HG02981 (cell line): ENCODE measurements around the gene PTPN20.
"Not testable (repeated sequence)": the region's sequence is repeated elsewhere in the genome, so short reads cannot be mapped to it uniquely, and the experiment has no call there.

Experiments
- ATAC-seq: cut with Tn5 transposase; IDR thresholded peaks from one replicate; pipeline ENCODE4 v1.9.1; 2021; ENCODE audit warnings: mild to moderate bottlenecking, moderate library complexity; ENCODE audit not compliant: unreplicated experiment

Gene PTPN20, protein sequence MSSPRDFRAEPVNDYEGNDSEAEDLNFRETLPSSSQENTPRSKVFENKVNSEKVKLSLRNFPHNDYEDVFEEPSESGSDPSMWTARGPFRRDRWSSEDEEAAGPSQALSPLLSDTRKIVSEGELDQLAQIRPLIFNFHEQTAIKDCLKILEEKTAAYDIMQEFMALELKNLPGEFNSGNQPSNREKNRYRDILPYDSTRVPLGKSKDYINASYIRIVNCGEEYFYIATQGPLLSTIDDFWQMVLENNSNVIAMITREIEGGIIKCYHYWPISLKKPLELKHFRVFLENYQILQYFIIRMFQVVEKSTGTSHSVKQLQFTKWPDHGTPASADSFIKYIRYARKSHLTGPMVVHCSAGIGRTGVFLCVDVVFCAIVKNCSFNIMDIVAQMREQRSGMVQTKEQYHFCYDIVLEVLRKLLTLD

DNA sequence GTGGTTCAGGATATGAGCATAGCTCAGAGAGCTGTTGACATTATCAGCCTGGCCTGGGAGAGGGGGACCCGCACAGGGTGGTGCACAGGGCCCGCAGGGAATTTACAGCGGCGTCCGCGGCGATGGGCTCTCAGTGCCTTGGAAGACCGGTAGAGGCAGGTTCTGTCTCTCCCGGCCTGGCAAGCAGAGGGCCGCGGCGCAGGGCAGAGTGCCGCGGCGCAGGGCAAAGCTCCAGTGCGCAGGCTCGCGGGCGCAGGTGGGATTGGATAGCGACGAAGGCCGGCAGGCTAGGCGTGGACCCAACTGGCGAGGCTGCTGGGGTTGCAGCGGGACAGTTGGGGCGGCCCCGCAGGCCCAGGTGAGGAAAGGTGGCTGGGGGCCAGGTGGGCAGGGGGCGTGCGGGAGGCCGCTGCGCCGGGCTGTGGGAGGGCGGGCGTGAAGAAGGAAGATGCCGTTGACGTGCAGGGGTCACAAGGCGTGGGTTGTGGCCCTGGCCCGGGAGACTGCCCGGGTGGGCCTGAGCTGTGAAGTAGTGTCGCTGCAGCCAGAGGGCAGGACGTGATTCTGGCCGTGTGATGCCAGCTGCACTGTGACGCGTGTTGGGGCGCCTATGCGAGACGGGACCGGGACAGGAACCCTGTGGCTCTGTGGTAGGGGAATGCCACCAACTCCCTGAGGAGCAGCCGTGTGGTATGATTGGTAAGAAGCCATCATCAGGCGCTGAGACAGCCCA is at the start of gene PTPN20:
PTPN20 (plus strand) TSS at position 285 of the 733 bp plus-strand sequence. CDS start 21,072 bp downstream, outside the sequence.
- not testable (repeated sequence) for ATAC-seq

- ATAC-seq: not testable (repeated sequence)
Observed at GRCh38 chr10:46869716-46870115, 41.5 kb upstream of the PTPN20 start.

GRCh38 chr10:46871583-46871982 is 39.6 kb upstream of the PTPN20 start:
- ATAC-seq: not testable (repeated sequence)

DNA sequence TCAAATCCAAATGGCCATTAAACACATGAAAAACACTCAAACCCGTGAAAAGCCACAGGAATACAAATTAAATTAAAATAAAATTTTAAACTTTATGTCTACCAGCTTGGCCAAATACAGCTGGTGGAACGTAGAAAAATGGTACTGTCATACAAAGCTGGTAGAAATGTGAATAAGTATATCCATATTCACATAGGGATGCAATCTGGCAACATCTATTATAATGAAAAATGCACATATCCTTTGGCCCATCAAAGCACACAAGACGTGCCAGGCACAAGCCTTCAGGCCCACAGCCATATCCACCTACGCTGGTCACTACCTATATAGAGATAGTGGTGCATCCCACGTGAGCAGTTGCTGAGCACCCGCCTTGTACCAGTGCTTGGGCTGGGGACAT is 35.9 kb upstream of the PTPN20 start:
- ATAC-seq: not testable (repeated sequence)

GRCh38 chr10:46876773-46877172 is 34.5 kb upstream of the PTPN20 start:
- not testable (repeated sequence) for ATAC-seq

DNA sequence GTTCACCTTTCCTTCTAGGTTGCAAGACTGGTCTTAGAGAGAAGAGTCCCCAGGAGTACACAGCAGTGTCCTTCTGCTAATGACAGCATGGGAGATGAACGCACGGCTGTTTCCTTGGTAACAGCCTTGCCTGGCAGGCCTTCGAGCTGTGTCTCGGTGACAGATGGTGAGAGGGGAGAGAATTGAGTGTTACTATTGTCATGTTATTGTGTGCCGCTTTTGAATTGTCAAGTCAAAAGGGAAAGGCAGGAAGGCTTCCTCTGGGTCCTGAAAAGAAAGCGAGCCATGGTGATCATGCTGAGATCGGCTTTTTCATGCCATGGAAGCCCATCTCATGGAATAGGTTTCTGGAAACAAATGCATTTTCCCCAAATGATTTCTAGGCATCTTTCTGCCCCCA is 32.5 kb upstream of the PTPN20 start:
- ATAC-seq: not testable (repeated sequence)

GRCh38 chr10:46890813-46891611 is 20.2 kb upstream of the PTPN20 start:
- not testable (repeated sequence) for ATAC-seq

DNA sequence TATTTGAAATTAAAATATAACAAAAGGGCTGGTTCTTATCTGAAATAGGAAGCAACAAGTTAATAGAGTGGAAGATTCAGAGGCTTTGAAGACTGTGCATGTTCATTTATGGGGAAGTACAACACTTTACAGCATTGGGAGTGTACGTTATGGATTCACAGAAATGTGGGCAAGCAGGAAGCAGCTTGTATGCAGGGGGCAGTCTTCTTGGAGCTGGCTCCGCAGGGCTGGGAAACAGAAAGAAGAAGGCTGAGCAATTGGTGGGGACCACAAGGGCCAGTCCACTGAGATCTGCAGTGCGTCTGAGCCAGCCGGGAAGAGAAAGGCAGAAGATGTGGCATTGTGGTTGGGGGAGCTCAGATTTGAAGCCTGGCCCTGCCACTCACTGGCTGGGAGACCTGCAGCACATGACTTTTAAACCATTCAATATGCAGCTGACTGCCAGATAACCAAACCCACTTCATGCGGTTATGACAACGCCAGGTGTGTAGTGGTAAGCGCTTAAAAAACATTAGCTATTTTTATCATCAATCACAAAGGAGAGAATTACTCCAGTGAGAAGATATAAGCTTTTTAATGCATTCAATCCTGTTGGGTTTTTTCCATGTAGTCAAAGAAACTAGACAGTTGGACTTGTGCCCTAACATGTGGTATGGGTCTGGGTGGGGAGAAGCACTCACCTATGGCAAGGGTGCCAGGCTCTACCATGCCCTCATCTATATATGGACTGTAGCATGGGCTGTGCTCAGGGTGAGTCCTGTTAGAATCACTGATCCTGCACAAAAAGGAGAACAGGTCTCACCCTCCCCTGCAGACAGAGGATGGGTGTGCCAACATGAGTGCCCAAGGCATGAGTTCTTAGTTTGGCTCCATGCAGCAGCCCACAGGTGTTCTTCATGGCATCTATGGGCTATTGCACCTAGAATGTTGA is 14.2 kb upstream of the PTPN20 start:
- ATAC-seq: not testable (repeated sequence)

DNA sequence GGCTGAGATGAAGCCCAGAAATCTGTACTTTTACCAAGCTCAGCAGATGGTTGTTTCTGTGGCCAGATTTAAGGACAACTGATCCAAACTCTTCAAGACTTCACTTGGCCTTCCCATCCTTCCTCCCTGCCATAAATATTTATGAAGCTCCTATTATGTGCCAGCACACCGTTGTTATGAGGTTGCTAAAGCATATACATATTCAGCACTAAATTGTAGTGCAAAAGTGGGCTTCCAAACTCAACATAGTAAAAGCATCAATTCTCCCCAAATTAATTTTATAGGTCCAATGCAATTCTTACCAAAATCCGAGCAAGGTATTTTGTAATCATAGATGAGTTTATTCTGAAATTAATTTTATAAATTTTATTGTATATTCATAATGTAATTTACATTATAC is 10.0 kb upstream of the PTPN20 start:
- ATAC-seq: not testable (repeated sequence)

GRCh38 chr10:46903874-46904273 is 7.4 kb upstream of the PTPN20 start:
- not testable (repeated sequence) for ATAC-seq

GRCh38 chr10:46906359-46906758 is 4.9 kb upstream of the PTPN20 start:
- not testable (repeated sequence) for ATAC-seq

DNA sequence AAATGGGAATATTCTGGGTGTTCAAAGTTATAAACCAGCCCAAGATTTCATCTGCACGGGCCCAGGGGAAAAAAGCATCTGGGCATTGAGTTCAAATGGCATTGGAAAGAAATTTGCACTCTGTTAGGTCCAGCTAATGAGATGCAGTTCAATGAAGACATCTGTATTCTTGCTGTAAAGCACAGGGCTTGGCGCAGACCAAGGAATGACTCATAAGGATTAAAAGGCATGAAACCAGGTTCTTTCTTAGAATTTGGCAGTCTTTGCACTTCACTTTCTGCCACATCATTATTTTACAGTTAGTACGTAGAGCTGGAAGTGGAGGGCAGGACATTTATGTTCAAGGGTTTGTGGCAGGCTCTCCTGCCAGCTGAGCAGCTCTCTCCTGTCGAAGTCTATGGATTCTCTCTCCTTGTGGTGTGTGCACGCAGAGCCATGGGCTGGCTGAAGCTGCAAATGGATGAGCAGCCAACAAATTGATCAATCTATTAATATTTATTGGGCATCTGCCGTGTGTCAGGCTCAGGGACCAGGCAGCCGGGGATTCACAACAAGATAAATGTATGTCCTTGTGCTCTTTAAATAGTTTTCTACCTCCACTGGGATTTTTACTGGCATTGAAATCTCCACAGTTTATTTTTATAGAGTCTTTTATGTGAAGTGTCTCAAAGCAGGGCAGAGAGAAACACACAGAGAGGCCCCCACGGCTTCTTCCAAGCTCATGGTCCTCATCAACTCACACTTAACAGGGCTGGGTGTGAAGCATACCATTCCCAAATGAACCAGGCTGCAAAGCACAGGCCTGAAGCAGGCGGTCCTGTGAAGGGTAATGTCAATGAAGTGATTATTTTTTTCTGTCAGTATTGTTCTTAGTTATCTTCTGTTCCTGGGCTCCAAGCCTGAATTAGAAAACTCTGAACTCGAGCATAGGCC is 3.8 kb upstream of the PTPN20 start:
- ATAC-seq: not testable (repeated sequence)

DNA sequence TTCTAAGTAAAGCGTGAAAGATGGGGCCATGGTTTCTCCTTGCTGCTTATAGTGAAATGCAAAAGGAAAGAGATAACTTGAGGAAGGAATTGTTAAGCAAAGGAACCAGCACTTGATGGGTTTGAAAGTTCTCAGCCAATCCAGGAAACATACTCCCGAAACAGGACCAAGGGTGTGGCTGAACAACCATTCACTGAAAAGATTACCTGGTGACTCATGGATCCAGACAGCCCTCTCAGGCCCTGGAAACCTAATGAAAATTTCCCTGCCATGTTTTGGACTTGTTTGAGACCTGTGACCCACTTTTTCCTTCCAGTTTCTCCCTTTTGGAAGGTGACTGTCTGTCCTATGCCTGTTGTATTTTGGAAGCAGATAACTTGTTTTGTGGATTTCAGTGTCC is 11.3 kb downstream of the PTPN20 start:
- not testable (repeated sequence) for ATAC-seq

- ATAC-seq: not testable (repeated sequence)
Observed at GRCh38 chr10:46925156-46925555, 13.9 kb downstream of the PTPN20 start.

GRCh38 chr10:46925853-46926252 is 14.6 kb downstream of the PTPN20 start:
- not testable (repeated sequence) for ATAC-seq

DNA sequence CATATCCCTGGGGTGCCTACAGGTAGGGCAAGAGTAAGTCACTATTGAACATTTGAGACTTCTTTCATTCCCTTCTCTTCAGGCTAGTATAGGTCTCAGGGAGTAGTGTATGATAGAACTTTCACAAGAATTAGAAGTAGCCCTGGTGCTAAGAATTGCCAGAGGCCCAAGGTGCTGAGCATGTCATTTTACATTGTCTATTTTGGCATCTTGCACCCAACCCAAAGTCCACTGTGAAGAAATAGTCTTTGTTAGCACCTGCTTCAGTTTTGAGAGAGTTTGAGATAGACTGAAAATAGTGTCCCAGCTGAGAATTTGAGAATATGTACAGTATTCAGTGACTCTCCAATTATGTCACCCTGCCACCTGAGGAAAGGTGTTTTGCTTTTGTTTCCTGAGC is 17.6 kb downstream of the PTPN20 start:
- ATAC-seq: not testable (repeated sequence)

DNA sequence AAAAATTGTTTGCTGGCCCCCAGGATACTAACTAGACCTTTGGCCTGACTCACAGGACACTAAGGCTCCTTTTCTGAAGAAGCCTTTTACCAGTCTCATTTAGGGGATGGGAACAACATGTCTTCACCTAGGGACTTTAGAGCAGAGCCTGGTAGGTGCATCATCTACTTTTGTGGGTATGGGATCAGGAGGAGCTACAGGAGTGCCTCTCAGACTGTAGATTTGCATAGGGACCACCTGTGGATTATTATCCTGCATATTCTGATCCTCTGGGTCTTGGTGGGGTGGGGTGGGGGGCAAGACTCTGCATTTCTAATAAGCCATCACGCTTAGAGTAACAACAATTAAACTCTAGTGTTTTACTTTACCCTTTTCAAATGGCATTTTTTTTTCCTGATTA is 21.2 kb downstream of the PTPN20 start:
- ATAC-seq: not testable (repeated sequence)

DNA sequence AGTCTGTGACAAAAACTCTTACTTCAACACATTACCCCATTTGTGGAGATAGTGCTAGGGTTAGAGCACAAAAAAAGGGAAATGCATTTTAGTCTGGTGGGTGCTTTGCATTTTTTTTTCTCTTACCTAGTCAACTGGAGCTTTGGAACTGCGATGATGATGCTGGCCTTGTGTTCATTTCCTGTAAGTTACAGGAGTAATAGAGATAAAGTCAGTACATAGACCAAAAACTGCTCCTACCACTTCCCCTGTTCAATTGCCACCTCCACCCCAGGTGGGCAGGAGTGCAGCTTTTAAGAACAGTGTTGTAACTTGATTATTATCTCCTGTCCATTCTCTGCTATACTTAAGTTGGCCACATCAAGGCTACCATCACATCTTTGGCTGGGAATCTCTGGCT is 29.9 kb downstream of the PTPN20 start:
- ATAC-seq: not testable (repeated sequence)
